GOT3 (cell line): ENCODE data around the gene TRIM7.
"Not testable (repeated sequence)": the region's sequence is repeated elsewhere in the genome, so short reads cannot be mapped to it uniquely, and the experiment has no call there.

Experiments used
- DNase-seq: peaks from one replicate; lab custom pipeline; 2025; ENCODE audit warnings: mixed read lengths; lab: John Stamatoyannopoulos, UW

The TRIM7 gene

GRCh38 chr5:181193656-181194055 lies 11.3 kb downstream of the TRIM7 start:
- no peak for DNase-seq

DNA sequence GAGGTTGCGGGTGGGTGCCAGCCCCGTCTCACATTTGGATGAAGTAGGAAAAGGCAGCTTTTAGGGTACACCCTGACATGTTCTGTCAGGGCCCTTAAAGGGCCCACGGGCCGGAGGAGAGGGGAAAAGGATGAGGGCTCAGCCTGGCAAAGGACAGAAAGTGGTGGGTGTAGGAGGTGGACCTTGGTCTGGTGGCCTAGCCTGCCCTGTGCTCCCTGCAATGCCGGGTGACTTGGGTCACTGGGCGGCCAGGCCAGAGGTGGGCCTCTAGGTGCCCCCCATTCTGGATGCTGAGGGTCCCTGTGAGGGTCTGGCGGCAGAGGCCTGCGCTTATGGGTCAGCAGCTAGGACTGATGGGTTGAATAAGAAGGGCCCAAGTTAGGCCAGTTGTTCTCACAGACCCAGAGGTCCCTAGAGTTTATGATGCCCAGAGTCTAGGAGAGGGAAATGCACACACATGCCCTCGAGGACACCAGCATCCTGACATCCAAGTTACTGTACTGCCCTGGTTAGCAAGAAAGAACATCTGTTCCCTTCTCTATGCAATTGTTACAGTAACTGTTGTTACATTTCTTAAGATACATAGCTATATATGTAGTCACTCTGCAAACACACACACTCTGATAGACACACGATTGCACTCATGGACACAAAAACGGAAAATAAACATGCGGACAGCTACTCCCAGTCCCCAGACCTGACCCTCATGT lies 12.5 kb downstream of the TRIM7 start:
- DNase-seq, result no peak

DNA sequence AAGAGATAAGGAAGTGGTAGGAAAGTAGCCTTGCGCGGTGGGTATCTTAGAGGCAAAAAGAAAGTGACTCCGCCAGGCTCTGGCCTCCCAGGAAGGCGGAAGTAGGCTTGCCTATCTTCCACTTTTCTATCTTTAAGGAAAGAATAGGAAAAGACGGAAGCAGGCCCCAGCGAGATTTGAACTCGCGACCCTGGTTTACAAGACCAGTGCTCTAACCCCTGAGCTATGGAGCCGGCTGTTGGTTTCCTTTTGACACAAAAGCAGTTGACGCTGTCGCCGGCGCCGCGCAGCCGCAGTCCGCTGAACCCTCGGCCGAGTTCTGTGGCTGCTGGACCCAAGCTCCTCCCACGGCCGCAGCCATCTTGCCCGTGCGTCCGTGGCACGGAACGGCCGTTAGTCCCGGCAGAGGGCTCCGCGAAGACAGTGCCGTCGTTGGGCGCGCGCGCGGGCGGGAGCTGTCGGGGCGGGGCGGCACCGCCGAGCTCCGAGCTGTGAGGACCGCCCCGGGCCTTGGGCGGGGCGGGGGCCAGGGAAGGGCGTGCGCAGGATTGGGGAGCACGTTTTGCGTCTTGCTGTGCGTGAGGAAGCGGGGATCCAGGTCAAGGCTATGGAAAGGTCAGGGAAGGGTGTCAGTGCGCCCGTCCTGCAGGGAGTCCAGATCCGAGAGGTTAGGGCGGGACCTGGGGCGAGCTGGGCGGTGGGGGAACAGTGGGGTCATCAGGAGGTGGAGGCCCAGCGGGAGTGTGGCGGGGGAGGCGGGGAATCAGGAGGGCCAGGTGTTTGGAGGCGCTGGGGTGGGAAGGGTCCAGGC lies 13.3 kb downstream of the TRIM7 start:
- no peak for DNase-seq

- no peak for DNase-seq
These were observed 14.1 kb downstream of the TRIM7 start for GRCh38 chr5:181190711-181191525.

- no peak for DNase-seq
These were observed 14.9 kb downstream of the TRIM7 start for GRCh38 chr5:181189962-181190710.

DNA sequence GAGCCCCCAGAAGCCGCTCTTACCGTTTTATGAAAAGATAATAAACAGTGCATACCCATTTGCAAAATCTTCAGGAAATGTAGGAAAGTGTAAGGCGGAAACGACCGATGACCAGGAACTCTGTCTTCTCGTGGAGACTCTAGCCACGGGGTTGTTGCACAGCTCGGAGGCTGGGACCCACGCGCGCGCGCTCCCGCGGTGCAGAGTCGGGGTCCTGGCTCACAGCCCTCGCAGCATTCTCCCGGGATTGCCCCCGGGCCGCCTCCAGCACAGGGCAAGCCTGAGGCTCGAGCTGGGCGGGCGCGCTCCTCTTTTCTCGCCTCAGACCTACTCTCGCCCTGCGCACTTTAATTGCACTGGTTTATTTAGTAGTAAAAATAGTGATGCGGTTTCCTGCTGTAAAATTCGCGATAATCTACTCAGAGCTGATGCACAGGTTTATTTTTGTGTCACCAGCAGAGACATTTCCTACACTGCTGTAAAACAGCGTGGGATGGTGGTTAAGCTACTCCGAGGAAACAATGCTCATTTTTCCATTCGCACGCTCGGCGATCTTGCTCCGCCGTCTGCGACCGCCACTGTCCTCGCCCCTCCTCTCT lies 15.5 kb downstream of the TRIM7 start:
- DNase-seq, result no peak

DNA sequence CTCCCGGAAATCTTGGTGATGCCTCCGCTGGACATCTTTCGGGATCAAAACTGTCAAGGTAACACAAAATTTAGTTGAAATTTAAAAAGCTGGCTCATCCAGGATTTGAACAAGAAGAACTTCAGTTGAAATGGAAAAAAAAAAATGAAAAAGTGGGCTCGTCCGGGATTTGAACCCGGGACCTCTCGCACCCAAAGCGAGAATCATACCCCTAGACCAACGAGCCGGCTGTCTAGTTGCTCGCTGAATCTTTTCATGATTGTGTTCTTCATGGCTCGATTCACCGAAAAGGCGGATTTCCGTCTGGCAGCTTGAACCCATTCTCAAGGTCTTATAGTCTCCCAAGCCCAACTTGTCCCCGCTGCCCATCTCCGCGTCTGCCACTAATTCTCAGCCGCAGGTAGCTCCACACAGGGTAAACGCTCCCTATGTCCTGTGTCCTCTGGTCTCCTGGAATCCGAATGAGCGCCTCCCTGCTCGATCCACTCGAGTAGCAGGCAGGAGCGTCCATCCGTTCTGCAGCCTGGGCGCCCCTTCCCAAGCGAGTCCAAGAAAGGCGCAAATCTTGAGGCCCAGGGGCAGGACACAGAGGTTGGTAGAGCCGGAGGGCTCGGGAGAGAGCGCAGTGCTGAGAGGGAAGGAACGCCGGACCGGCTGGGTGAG lies 16.2 kb downstream of the TRIM7 start:
- DNase-seq, result no peak

GRCh38 chr5:181187500-181188213 lies 17.3 kb downstream of the TRIM7 start:
- no peak for DNase-seq

GRCh38 chr5:181186986-181187499 lies 18.0 kb downstream of the TRIM7 start:
- no peak for DNase-seq

- no peak for DNase-seq
These were observed 19.0 kb downstream of the TRIM7 start for GRCh38 chr5:181186022-181186421.

DNA sequence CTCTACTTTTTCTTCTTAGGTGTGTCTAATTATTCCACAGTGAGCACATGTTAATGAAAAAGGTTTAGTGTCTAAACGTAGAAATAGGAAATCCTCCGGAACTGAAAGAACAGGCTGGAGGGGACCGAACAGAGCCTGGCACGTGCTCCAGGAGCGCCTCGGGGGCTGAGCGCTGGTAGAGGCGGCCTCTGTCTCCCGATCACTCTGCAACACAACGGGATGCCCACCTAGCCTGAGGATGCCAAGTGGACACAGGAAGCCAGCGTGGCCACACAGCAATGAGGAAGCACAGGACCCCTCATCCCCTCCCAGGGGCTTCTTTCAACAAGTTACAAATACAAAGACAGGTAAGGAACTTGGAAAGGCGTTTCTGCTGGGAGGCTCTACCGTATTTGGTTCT lies 19.4 kb downstream of the TRIM7 start:
- no peak for DNase-seq

DNA sequence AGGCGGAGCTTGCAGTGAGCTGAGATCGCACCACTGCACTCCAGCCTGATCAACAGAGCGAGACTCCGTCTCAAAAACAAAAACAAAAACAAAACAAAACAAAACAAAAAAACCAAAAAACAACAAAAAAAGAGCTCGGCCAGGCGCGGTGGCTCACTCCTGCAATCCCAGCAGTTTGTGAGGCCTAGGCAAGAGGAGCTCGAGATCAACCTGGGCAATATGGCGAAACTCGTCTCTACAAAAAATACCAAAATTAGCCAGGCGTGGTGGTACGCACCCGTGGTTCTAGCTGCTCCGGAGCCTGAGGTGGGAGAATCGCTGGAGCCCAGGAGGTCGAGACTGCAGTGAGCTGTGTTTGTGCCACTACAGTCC lies 20.2 kb downstream of the TRIM7 start:
- no peak for DNase-seq

- DNase-seq, result no peak
These were observed 22.3 kb downstream of the TRIM7 start for GRCh38 chr5:181182651-181183050.

DNA sequence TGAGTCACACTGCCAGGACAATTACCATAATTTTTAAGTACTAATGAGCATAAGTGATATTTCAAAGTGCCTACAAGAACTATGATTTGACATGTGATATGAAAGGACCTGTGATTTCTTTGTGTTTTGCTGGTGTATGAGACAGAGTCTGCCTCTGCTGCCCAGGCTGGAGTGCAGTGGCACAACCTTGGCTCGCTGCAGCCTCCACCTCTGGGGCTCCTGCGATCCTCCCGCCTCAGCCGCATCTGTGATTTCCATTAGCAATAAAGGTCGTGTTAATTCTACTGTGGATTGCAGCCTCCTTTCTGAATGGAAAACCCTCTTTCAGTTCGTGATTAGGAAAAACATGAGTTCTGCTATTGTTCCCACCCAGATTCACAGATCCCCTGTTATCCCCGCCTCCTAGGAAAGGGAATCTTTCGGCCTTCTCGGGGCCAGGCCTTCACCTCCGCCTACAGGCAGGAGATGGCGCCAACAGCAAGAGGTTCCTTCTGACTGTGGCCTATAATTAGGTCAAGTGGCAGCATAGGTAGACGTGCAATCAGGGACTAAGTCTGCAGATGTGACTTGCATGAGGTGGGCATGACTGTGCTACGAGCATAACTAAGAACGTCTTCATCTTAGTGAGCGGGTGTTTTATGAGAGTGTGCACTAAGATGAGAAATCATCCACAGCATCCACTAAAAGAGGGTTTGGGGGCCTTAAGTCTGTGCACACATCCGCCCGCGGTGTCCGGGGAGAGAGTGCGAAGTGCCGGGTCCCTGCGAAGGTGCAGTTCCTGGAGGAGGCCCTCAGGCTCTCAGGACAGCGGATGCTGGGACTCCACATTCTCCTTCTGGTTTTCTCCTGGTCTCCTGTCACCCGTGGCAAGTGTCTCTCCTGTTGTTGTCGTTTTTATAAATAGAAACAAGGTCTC lies 23.1 kb downstream of the TRIM7 start:
- no peak for DNase-seq

- not testable (repeated sequence) for DNase-seq
These were observed 27.4 kb downstream of the TRIM7 start for GRCh38 chr5:181177559-181177958.

- DNase-seq, result no peak
These were observed 28.6 kb downstream of the TRIM7 start for GRCh38 chr5:181176254-181176952.

DNA sequence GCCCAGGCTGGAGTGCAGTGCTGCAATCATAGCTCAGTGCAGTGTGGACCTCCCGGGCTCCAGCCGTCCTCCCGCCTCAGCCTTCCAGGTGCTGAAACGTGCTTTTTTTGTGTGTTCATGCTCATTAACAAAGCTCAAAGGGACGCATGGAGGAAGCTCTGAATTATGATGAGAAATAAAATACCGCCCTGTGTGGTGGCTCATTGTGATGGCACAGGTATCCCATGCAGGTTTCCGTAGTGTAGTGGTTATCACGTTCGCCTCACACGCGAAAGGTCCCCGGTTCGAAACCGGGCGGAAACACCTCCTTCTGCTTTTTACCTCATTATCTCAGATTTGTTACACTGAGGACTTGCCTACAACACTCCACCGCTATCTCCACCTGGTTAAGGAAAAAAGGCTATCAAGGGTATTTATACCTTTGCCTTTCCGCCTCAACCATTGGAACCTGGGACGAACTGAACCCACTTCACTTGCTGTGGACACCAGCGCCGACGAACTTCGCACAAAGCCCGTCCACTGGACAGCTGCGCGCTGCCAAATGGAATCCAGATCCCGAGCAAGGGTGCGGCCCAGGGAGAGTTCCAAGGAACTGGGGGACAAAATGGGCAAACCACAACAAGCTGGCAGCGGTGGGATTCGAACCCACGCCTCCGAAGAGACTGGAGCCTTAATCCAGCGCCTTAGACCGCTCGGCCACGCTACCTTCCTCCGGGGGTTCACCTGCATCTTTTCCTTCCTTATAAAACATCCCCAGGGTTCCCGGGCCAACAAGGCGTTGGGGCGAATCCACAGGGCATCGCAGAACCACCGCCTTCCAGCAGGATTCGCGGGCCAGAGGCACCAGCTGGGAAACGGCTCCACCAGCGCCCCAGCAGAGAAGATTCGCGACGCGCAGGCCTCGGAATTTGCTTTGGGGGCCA lies 31.3 kb downstream of the TRIM7 start:
- DNase-seq, result no peak
